ENCODE measurements around the gene STX18.

STX18 gene

GRCh38 chr4:4402966-4403365, 138.9 kb downstream of the STX18 start:
- DNase-seq, result no peak
- Histone ChIP-seq H3K4me3 (no peak overlapping the region), H3K4me1 (no peaks in the 10 kb centered on the region), H3K27ac (no peak overlapping the region), H3K36me3 (no peaks in the 10 kb centered on the region), H3K27me3 (peaks cover 0 to 25% of the 10 kb centered on the region in 2 donors), H3K9me3 (peaks cover 0 to 11% (median 6%) of the 10 kb centered on the region in 3 donors)
- TF ChIP-seq CTCF (IDR thresholded peaks at IDR 0.05), result no peak
- intact Hi-C loops (cut with DNase I; ENCODE audit: low total_unique reads), result no loop called here

DNA sequence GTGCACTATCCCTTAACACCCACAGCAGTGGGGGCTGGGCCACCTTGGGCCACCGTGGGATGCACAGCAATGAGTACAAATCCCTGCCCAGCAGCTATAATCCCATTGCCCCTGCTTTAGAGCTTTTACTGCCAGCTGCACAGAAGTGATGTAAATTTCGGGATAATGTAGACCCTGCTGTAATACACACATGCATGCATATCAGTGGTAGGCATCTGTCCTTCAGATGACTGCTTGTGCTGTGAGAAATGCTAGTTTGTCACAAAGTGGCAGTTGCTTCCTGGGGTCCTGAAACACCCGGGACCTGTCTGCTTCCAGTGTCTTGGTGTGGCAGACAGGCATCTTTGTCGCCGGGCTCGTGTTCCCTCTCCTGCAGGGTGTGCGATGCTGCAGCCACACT, 140.8 kb downstream of the STX18 start:
- no peak for DNase-seq
- no peak for TF ChIP-seq CTCF (IDR thresholded peaks at IDR 0.05)
- no peaks in the 10 kb centered on the region for H3K4me1 ChIP-seq
- H3K27ac ChIP-seq, result no peak overlapping the region
- intact Hi-C loops (cut with DNase I; ENCODE audit: low total_unique reads), result no loop called here
- H3K27me3 ChIP-seq, result peaks cover 0 to 30% of the 10 kb centered on the region in 2 donors
- no peaks in the 10 kb centered on the region for H3K36me3 ChIP-seq
- H3K9me3 ChIP-seq, result peaks cover 0 to 11% (median 6%) of the 10 kb centered on the region in 3 donors
- H3K4me3 ChIP-seq, result no peak overlapping the region

DNA sequence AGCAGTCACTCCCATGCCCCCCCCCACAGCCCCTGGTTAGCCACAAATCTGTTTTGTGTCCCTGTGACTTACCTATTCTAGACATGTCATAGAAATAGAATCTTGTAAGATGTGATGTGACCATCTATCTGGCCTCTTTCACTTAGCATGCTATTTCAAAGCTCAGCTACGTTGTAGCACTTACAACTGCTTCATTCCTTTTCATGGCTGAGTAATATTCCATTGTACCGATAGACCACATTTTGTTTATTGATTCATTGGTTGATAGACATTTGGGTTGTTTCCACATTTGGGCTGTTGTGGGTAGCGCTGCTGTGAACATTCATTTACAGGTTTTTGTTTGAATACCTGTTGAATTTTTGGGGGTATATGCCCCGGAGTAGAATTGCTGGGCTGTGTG, 143.4 kb downstream of the STX18 start:
- peaks cover 0 to 44% of the 10 kb centered on the region in 2 donors for H3K27me3 ChIP-seq
- no peaks in the 10 kb centered on the region for H3K4me1 ChIP-seq
- no peak overlapping the region for H3K4me3 ChIP-seq
- H3K9me3 ChIP-seq, result peaks cover 0 to 11% (median 6%) of the 10 kb centered on the region in 3 donors
- TF ChIP-seq CTCF (IDR thresholded peaks at IDR 0.05), result no peak
- no peak overlapping the region for H3K27ac ChIP-seq
- no peaks in the 10 kb centered on the region for H3K36me3 ChIP-seq
- intact Hi-C loops (cut with DNase I; ENCODE audit: low total_unique reads), result no loop called here
- DNase-seq, result no peak

- intact Hi-C loops (cut with DNase I; ENCODE audit: low total_unique reads), result no loop called here
- peaks cover 0 to 11% (median 6%) of the 10 kb centered on the region in 3 donors for H3K9me3 ChIP-seq
- no peak overlapping the region for H3K4me3 ChIP-seq
- no peak for DNase-seq
- H3K27ac ChIP-seq, result no peak overlapping the region
- no peaks in the 10 kb centered on the region for H3K4me1 ChIP-seq
- H3K27me3 ChIP-seq, result peaks cover 0 to 45% of the 10 kb centered on the region in 2 donors
- TF ChIP-seq CTCF (IDR thresholded peaks at IDR 0.05), result no peak
- no peaks in the 10 kb centered on the region for H3K36me3 ChIP-seq
Observed at GRCh38 chr4:4397441-4397819, 144.4 kb downstream of the STX18 start.

- Histone ChIP-seq H3K27ac (no peak overlapping the region), H3K36me3 (no peaks in the 10 kb centered on the region), H3K4me1 (no peaks in the 10 kb centered on the region), H3K9me3 (peaks cover 0 to 11% (median 6%) of the 10 kb centered on the region in 3 donors), H3K4me3 (no peak overlapping the region), H3K27me3 (peaks cover 0 to 50% of the 10 kb centered on the region in 2 donors)
- intact Hi-C loops (cut with DNase I; ENCODE audit: low total_unique reads), result no loop called here
- no peak for DNase-seq
- TF ChIP-seq CTCF (IDR thresholded peaks at IDR 0.05), result no peak
Observed at GRCh38 chr4:4396628-4397440, 145.0 kb downstream of the STX18 start.
